Measurements from ENCODE around the gene TM9SF2.
"Not testable (repeated sequence)": the region's sequence is repeated elsewhere in the genome, so short reads cannot be mapped to it uniquely, and the experiment has no call there.

The TM9SF2 gene

DNA sequence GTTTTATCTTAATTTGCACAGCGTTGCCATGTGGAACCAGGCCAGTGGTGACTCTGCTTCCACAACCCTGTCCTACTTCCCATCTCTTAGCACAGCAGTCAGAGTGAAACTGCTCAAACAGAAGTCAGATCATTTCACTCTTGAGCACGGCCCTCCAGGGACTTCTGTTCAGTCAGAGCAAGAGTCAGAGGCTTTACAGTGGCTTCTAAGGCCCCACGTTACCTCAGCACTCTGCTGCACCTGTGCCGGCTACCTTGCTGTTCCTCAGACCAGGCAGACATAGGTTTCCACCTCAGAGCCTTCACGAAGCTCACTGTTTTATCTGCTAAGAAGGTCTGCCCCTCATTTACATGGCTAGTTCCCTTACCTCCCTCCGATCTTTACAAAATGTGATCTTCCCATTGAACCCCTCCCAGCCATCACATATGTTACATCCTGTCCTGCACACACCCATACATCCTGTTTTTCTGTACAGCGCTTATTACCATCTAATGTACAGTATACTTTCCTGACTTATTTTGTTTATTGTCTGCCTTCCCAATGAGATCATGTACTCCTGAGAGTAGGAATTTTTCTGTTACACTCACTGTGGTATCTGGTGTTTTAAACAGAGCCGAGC lies 41.6 kb downstream of the TM9SF2 start:
- DNase-seq (ENCODE audit: low spot score): no peak

DNA sequence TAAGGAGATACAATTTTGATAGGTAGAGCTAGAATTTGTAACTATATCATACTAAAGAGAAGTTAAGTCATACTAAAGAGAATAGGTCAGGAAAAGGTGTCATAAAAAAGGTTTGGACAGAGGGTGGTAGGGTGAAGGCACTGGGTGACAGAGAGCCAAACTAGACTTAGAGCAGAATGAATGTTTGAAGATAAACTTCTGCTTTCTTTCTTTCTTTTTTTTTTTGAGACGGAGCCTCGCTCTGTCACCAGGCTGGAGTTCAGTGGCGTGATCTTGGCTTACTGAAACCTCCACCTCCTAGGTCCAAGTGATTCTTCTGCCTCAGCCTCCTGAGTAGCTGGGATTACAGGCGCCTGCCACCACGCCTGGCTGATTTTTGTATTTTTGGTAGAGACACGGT lies 44.1 kb downstream of the TM9SF2 start:
- DNase-seq (ENCODE audit: low spot score): no peak

DNA sequence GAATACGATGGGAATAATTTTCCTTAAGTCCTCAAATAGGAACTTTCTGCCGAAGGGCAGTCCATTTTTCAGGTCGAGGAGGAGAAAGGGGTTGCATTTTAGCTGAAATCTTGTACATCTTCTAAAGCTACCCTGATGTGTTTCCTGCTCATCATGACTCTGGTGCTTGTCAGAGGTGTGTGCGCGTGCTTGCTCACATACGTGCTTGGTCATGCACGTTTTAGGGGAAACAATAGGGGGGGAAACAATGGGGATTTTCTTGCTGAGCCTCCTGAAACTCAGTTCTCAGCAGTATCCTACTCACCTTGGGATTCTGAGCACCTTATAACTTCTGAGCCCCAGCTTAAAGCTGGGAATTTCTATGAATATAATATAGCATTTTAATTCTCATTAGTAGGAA lies 44.7 kb downstream of the TM9SF2 start:
- DNase-seq (ENCODE audit: low spot score): no peak

DNA sequence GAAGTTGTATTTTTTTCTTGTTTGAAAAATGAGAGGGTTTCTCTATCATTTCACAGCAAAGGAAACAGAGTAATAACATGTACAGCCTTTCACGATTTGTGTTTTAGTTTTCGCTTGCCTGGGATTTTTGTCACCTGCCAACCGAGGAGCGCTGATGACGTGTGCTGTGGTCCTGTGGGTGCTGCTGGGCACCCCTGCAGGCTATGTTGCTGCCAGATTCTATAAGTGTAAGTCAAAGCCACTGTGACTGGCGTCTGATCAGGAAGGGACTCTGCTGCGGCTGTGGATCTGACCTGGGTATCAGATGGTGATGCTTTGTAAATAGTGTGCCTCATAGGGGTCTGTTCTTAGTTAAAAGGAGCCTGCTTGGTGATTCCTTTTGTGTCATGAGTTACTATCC lies 45.6 kb downstream of the TM9SF2 start:
- no peak for DNase-seq (ENCODE audit: low spot score)

DNA sequence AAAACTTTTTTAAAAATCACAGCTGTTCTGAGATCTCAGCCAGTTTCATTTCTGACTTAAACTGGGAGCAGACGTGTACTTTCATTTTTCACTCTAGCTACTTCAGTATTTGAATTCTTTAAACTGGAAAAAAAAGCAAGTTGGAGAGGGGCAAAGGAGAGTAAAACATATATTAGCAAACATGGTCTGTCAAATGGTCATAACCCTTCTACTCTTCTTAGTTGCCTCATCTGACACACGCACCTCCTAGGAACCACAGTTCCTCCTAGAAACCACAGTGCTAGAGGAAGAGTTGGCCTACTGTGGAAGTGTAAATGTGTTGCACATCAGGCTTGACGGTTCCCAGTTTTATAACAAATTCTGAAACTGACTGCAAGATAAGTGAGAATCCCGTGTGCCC lies 47.2 kb downstream of the TM9SF2 start:
- DNase-seq (ENCODE audit: low spot score): no peak

DNA sequence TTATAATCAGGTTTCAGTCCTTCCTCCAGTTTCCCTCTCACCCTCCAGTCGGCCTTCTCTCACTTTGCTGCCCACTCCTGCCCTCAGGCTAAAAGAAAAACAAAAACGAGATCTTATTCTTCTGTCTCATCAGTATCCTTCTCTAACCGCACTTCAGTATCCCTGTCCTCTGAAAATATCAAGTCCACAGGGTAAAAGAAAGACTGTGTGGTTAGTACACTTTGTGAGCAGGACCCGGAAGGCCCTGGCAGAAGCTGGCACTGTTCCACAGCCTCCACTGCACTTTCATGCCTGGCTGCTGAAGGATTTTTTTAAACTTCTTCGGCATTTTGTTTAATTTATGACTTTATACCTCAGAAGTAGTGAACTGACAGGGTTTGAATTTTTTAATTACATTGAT lies 51.8 kb downstream of the TM9SF2 start:
- DNase-seq (ENCODE audit: low spot score): no peak

DNA sequence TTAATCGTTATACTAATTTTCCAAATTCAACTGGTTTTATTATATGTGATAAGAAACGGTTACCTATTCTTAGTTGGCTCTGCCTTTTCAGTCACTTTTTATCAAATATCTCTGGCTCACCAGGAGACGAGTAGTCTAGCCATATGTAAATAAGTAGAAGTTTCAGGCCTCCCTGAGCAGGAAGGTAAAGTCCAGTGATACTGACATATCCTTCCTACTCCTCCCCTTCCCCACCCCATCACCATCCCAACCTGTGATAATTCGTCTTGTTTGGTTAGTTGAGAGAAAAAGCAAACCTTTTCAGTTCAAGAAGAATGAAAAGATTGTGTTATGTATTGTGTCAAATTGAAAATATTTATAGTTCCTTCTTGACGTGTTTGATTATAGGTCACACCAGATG lies 53.9 kb downstream of the TM9SF2 start:
- no peak for DNase-seq (ENCODE audit: low spot score)

DNA sequence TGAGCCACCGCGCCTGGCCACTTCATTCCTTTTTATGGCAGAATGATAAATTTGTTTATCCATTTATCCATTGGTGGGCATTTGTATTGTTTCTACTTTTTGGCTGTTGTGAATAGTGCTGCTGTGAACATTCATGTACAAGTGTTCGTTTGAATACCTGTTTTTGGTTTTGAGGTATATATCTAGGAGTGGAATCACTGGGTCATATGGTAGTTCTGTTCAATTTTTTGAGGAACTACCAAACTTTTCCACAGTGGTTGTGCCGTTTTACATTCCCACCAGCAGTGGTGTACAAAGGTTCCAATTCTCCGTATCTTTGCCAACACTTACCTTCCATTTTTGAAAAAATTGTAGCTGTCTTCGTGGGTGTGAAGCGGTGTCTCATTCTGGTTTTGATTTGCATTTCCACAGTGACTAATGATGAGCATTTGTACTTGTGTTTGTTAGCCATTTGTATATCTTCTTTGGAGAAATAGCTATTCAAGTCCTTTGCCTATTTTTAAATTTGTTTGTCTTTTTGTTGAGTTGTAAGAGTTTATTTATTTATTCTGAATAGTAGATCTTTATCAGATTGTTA lies 55.7 kb downstream of the TM9SF2 start:
- no peak for DNase-seq (ENCODE audit: low spot score)

DNA sequence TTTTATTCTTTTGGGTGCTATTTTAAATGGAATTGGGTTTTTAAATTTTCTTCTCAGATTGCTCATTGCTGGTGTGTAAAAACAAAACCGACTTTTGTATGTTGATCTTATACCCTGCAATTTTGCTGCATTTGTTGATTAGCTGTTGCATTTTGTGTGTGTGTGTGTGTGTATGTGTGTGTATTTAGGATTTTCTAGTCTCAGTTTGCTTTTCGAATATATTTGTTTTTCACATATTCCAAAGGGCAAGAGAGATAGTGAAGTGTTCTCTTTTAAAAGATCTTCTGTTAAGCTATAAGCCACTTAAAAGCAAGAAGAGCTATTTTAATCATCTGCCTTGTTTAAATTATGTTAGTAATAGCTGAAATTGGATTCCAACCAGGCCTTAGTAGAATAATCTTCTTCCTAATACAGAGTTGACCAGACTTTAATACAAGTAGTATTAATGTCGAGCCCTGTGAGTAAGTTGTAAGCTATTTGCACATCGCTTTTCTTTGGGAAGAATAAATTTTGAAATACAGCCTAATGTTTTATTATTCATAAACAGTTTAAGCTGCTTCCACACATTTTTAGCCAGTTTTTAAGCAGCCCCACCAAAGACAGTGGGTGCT lies 57.4 kb downstream of the TM9SF2 start:
- no peak for DNase-seq (ENCODE audit: low spot score)

DNA sequence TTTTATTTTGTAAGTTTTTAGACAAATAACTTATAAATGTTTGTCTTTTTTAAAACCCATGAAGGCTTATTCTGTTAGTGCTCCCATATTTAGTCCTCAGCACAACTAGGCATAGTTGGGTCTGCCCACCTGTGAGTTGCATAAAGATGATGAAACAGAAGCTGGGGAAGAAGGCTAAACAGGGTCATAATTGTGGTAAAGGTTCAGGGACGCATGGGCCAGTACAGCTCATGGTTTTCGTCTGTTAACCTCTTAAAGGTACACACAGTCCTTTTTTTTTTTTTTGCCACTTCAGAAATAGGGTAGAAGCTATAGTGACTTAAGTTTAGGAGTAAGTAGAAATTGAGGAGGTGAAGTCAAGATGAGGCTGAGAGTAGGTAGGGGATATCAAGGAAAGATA lies 58.3 kb downstream of the TM9SF2 start:
- no peak for DNase-seq (ENCODE audit: low spot score)

DNA sequence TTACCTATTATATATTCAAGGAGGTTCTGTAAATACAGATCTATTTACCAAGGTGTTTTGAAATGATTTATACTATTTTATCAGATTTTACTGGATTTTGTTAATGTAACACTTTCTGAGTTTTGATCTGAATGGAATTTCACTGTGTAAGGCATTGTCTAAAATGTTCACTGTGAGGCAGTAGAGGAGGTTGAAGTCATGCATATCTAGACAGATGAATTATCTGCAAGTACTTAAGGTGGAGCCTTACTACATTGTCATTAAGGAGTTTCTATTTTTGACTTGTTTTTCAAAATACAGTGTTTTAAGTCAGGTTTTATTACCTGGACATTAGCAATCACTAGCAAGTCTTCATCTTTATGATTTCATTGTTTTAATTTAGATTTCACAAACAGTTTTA lies 62.1 kb downstream of the TM9SF2 start:
- no peak for DNase-seq (ENCODE audit: low spot score)

DNA sequence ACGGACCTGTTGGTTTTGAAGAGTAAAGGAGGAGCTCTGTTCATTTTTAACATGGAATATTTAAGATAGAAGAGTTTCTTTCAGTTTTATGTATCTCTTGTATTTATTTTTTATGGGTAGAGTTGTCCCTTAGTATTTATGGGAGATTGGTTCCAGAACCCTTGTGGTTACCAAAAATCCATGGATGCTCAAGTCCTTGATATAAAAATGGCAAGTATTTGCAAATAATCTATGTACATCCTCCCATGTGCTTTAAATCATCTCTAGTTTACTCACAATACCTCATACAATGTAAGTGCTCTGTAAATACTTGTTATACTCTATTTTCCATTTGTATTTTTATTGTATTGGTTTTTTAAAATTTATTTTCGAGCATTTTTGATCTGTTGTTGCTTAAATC lies 63.1 kb downstream of the TM9SF2 start:
- DNase-seq (ENCODE audit: low spot score): no peak

DNA sequence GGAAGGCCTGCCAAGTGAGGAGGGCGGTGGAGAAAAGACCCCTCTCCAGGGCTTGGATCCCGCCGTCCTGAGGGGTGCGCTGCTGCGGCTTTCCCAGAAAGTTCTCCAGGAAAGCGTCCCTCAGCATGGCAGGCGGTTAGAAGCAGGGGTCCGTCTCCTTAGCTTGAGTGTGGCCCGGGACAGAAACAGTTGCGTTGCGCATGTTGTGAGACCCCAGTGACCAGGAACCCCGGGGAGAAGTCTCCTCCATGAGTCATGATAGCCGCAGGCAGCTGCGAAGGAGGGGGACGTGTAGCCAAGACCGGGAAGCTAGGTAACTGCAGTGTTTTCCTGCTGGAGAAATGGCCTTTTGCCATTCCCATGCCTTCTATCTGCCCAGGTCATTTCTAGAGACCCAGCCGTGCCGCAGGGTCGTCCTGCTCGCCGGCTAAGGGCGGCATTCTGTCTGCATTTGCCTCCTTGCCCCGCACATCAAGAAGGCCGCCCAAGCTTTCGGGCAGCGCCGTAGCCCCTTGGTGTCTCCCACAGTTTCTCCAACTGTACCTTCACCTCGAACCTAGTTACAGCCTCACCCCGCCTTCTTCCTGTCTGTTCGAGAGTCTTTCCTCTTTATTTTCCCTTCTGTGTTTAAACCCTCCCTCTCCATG lies 64.3 kb downstream of the TM9SF2 start:
- no peak for DNase-seq (ENCODE audit: low spot score)

DNA sequence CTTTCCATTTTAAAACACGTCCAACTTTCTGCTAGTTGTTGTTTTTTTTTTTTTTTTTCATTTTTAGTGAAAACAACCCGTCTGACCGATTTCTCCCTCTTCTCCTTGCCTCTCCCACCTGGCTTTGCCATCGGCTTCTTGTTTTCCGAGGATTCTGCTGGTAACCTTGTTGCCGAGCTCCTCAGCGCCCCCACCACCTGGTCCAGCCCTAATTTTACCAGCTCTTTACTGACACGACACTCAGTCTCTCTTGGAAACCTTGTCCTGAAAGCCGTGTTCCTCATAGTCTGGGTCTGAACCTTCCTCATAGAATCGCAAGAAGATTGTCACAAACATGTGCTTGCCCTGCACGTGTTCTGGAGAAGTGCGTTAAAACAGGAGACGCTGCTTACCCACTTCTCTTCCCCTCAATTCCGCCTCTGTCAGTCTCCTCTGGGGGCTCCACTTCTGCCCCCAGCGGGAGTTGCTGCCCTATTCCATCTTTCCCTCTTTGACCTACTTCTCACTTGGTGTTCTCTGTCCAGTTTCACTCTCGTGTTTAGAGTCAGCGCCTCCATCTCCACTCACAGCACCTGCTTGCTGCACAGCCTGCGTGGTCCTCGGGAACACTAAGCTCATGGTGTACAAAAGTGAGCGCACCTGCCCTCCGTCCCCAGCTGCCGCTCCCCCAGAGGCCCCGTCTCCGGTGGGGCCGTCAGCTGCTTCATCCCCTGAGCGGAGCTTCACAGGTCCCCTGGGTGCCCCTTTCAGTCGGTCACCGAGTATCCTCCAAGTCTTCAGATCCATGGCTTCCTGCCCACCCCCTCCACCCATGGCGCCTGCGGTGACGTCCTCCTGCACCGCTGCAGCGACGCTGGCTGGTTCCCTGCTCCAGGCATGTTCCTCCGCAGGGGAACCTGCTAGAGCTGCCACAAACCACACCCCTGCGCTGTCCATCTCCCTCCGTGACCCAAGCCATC lies 65.1 kb downstream of the TM9SF2 start:
- DNase-seq (ENCODE audit: low spot score): no peak

DNA sequence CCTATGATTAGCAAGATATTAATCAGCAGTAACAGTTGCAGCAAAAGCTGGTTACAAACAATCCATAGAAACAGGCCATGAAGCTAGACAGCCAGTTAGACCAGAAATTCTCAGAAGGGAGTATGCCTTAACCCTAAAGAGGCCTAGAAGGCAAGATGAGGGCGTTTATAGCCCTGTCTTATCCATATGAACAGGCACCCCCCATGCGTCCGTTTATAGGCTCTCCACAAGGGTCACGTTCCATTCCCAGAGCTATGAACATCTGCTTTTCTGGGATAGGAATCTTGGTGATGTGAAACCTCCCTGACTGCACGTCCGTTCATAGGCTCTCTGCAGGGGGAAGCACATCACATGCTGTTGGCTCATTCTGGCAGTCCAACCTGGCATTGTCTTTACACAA lies 67.6 kb downstream of the TM9SF2 start:
- not testable (repeated sequence) for DNase-seq (ENCODE audit: low spot score)

DNA sequence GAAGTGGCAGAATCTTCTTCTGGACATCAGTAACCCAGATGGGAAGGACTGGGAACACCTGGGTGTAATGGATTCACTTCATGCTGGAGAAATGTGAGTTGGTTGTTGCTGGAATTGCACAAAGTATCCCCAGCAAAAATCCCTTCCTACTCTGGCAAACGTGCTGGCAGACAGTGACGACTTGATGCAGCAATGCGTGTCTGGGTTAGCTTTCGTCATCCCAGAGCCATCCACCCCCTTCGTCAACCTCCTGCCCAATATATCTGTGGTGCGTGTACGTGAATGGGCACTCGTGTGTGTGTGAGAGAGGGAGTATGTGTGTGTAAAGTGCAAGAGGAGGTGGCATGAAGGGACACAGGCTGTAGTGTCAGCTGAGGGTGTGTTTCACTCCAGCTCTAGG lies 70.9 kb downstream of the TM9SF2 start:
- DNase-seq (ENCODE audit: low spot score): no peak

DNA sequence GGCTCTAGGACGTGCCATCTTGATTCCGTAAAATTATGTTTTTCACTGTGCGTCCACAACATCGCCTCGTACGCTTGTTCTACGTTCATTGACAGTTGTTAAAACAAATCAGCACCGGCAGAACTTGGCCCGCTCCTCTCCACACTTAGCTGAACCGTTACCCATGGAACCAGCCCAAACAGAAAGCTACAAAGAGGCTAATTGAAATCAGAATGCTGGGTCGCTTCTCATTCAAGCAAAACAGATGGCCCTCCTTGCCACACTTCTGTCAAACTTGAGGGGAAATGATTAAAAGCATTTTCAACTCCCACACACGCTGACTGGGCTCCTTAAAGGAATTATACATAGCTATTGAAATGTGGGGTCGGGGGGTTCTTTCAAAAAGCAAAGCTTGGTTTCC lies 71.6 kb downstream of the TM9SF2 start:
- DNase-seq (ENCODE audit: low spot score): no peak

DNA sequence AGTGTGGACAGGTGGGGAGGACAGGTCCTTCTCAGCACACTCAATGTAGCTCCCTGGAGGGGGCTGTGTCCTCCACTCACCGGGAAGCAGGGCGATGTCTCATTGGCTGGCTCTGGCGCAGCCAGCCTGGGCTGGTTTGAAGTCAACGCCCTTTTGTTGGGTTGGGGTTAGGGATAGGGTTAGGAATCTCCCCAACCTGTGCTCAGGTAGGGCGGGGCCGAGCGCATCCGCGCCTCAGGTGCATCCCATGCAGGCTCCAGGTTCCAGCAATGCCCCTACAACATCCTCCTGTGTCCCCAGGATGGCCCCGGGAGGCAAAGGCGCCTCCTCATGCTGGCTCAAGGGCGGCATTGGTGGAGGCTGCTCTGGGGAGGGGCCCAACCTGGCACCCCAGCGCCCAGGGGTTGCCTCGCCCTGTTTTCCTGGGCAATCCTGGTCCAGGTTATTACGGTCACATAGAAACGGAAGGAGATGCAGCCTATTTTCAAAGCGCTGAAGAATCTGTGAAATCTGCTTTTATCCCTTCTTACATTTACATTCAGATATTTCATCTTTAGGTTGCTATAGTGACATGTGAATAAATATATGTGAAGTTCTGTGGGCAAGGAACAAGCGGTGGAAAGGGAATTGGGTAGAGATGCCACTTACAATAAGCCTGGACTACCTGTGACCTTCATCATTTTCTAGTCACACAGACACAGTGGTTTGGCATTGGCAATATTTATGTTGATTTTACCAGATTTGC lies 74.3 kb downstream of the TM9SF2 start:
- no peak for DNase-seq (ENCODE audit: low spot score)

DNA sequence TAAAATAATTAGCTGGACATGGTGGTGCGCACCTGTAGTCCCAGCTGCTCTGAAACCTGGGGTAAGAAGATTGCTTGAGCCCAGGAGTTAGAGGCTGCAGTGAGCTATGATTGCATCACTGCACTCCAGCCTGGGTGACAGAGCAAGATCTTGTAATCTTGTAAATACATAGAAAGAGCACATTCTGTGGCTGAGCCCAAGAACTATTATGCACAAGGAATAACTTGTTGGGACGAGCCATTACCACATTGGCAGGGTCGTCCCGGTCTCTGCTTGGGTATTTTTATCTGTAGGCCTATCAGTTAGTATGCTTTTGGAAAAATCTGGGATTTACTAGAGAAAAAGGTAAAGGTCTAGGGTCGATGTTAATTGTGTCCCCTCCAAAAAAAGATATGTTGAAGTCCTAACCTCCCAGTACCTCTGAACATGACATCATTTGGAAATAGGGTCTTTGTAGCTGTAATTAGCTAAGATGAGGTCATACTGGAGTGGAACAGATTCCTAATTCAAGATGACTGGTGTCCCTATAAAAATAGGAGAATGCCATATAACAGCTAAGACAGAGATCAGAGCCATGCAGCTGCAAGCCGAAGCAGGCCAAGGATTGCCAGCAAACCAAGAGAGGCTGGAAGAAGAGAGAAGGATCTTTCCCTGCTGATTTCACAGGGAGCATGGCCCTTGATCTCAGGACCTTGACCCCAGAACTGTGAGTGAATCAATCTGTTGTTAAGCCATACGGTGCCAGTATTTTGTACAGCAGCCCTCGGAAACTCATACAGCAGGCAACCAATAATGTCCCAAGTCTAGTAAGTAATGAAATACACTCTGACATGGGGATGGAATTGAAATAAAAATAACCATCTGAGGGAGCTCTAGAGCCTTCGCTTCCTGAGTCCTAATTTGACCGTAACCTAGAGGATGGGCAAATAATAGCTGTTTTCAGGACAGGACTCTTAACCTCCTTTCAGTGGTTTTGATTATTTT lies 77.0 kb downstream of the TM9SF2 start:
- peak; percentile 29 for DNase-seq (ENCODE audit: low spot score)

DNA sequence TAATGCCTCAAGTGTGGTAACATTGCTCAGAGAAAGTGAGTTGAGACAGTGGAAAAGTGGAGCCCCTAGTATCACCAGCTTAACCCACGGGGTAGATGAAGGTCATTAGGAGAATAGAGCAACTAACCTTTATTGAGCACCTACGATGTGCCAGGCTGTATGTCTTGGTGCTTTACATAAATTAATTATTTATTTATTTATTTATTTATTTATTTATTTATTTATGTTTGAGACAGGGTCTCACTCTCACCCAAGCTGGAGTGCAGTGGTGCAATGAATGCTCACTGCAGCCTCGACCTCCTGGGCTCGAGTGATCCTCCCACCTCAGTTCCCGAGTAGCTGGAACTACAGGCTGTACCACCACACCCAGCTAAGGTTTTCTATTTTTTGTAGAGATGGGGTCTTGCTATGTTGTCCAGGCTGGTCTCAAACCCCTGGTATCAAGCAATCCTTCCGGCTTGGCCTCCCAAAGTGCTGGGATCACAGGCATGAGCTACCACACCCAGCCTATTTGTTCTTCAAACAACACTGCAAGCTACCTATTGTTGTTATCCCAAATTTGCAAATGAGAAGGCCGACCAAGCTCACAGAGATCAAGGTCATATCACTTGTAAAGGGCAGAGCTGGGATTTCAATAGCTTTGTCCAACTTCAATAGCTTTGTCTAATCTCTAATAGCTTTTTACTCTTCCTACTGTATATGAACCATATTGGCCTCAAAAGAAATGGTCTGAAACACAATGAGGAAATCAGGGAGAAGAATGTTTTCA lies 79.4 kb downstream of the TM9SF2 start:
- no peak for DNase-seq (ENCODE audit: low spot score)

Data from hepatic stellate cell (primary cell).